Measurements from ENCODE around the gene MYPOP.

The MYPOP gene

DNA sequence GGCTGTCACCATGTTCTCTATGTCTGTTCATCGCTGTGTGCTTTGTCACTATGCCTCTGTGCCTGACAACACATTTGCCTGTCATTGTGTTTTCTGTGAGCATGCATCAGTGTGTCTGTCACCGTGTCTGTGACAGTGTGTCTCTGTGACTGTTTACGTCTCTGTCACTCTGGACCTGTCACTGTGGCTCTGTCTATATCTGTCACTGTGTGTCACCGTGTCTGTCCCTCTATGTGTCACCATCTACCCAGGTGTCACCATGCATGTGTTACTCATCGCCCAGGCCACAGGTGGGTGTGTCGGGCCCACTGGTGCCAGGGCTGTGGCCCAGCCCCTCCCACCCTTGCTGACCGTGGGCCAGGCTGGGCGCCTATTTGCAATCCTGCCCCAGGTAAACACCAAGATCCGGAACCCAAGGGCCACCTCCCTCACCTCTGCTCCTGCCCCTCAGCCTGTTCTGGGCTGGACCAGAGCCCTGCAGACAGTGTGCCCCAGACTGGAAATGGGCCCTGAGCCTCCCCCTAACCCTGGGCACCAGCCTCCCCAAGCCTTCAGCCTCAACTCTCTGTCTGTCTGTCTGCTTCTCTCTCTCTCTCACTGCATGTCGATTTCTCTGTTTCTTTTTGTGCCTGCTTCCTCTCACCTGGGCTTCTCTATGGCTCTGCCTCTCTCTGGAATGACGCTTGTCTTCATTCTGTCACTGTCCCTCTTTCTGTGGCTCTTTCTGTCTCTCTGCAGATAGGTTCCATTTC, 24.2 kb downstream of the MYPOP start:
- TF ChIP-seq, protein P1, sequence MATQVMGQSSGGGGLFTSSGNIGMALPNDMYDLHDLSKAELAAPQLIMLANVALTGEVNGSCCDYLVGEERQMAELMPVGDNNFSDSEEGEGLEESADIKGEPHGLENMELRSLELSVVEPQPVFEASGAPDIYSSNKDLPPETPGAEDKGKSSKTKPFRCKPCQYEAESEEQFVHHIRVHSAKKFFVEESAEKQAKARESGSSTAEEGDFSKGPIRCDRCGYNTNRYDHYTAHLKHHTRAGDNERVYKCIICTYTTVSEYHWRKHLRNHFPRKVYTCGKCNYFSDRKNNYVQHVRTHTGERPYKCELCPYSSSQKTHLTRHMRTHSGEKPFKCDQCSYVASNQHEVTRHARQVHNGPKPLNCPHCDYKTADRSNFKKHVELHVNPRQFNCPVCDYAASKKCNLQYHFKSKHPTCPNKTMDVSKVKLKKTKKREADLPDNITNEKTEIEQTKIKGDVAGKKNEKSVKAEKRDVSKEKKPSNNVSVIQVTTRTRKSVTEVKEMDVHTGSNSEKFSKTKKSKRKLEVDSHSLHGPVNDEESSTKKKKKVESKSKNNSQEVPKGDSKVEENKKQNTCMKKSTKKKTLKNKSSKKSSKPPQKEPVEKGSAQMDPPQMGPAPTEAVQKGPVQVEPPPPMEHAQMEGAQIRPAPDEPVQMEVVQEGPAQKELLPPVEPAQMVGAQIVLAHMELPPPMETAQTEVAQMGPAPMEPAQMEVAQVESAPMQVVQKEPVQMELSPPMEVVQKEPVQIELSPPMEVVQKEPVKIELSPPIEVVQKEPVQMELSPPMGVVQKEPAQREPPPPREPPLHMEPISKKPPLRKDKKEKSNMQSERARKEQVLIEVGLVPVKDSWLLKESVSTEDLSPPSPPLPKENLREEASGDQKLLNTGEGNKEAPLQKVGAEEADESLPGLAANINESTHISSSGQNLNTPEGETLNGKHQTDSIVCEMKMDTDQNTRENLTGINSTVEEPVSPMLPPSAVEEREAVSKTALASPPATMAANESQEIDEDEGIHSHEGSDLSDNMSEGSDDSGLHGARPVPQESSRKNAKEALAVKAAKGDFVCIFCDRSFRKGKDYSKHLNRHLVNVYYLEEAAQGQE (IDR thresholded peaks at IDR 0.05; ENCODE audit: insufficient replicate concordance, low read depth) = no peak
- TF ChIP-seq SPI1 (IDR thresholded peaks at IDR 0.05; ENCODE audit: borderline replicate concordance, low read depth) (no peak), GABPA (IDR thresholded peaks at IDR 0.05; ENCODE audit: low read depth) (no peak), POLR2AphosphoS5 (IDR thresholded peaks at IDR 0.05; ENCODE audit: low read depth) (no peak)
- TF ChIP-seq, protein P2, sequence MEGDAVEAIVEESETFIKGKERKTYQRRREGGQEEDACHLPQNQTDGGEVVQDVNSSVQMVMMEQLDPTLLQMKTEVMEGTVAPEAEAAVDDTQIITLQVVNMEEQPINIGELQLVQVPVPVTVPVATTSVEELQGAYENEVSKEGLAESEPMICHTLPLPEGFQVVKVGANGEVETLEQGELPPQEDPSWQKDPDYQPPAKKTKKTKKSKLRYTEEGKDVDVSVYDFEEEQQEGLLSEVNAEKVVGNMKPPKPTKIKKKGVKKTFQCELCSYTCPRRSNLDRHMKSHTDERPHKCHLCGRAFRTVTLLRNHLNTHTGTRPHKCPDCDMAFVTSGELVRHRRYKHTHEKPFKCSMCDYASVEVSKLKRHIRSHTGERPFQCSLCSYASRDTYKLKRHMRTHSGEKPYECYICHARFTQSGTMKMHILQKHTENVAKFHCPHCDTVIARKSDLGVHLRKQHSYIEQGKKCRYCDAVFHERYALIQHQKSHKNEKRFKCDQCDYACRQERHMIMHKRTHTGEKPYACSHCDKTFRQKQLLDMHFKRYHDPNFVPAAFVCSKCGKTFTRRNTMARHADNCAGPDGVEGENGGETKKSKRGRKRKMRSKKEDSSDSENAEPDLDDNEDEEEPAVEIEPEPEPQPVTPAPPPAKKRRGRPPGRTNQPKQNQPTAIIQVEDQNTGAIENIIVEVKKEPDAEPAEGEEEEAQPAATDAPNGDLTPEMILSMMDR (IDR thresholded peaks at IDR 0.05; ENCODE audit: insufficient read depth, low read length) = no peak
- no peak overlapping the region for H3K27ac ChIP-seq (replicated peaks)
- H3K27me3 ChIP-seq (ENCODE audit: insufficient read depth, poor library complexity, severe bottlenecking) = peaks cover 28% of the 10 kb centered on the region
- no peak overlapping the region for H3K4me3 ChIP-seq (replicated peaks; ENCODE audit: insufficient read depth, low read length)
- DNase-seq (ENCODE audit: low read depth in 1 of 2, low spot score in 1 of 2) = no peak

- Histone ChIP-seq H3K27me3 (ENCODE audit: insufficient read depth, poor library complexity, severe bottlenecking) (peaks cover 28% of the 10 kb centered on the region), H3K27ac (replicated peaks) (no peak overlapping the region), H3K4me3 (replicated peaks; ENCODE audit: insufficient read depth, low read length) (no peak overlapping the region)
- DNase-seq (ENCODE audit: low read depth in 1 of 2, low spot score in 1 of 2) = no peak
- TF ChIP-seq GABPA (IDR thresholded peaks at IDR 0.05; ENCODE audit: low read depth) (no peak), POLR2AphosphoS5 (IDR thresholded peaks at IDR 0.05; ENCODE audit: low read depth) (no peak), SPI1 (IDR thresholded peaks at IDR 0.05; ENCODE audit: borderline replicate concordance, low read depth) (no peak)
- TF ChIP-seq, protein P2 (IDR thresholded peaks at IDR 0.05; ENCODE audit: insufficient read depth, low read length) = no peak
- TF ChIP-seq, protein P1 (IDR thresholded peaks at IDR 0.05; ENCODE audit: insufficient replicate concordance, low read depth) = no peak
Measured at GRCh38 chr19:45876411-45877197, 25.8 kb downstream of the MYPOP start.

DNA sequence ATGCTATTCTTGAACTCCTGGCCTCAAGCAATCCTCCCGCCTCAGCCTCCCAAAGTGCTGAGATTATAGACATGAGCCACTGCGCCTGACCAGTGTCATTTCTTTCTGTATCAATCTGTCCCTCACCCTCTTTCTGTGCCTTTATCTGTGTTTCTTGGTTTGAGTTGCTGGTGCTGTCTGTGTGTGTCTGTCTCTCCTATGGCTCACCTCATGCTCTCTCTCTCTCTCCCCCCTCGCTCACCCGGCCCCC, 26.3 kb downstream of the MYPOP start:
- TF ChIP-seq SPI1 (IDR thresholded peaks at IDR 0.05; ENCODE audit: borderline replicate concordance, low read depth) (no peak), GABPA (IDR thresholded peaks at IDR 0.05; ENCODE audit: low read depth) (no peak), POLR2AphosphoS5 (IDR thresholded peaks at IDR 0.05; ENCODE audit: low read depth) (no peak)
- TF ChIP-seq, protein P1 (IDR thresholded peaks at IDR 0.05; ENCODE audit: insufficient replicate concordance, low read depth) = no peak
- TF ChIP-seq, protein P2 (IDR thresholded peaks at IDR 0.05; ENCODE audit: insufficient read depth, low read length) = no peak
- no peak for DNase-seq (ENCODE audit: low read depth in 1 of 2, low spot score in 1 of 2)
- Histone ChIP-seq H3K4me3 (replicated peaks; ENCODE audit: insufficient read depth, low read length) (no peak overlapping the region), H3K27me3 (ENCODE audit: insufficient read depth, poor library complexity, severe bottlenecking) (peaks cover 28% of the 10 kb centered on the region), H3K27ac (replicated peaks) (no peak overlapping the region)
